Central memory CD8-positive, alpha-beta T cell (primary cell): ENCODE measurements around the gene ATG4C.
"Not testable (repeated sequence)": the region's sequence is repeated elsewhere in the genome, so short reads cannot be mapped to it uniquely, and the experiment has no call there.

Experiments used
- ATAC-seq: fragments of 150-1000 bp; cut with Tn5 transposase; replicated peaks from 2 replicates; pipeline ENCODE4 v1.10.0; 2022; ENCODE audit warnings: mild to moderate bottlenecking, moderate FRiP score, moderate number of reproducible peaks; ENCODE audit not compliant: poor library complexity, severe bottlenecking; ENCODE audit errors: extremely low read depth
- DNase-seq, 2 donors: peaks; one replicate each; pipeline ENCODE4 v3.0.0; 2021; ENCODE audit warnings: low spot score in 2 of 2
- H3K27ac Mint-ChIP-seq: one replicate; pipeline ENCODE4 v1.8.0; 2022; ENCODE audit warnings: low read depth, mild to moderate bottlenecking, moderate library complexity, mixed read lengths
- H3K27me3 Mint-ChIP-seq: one replicate; pipeline ENCODE4 v1.8.0; 2022; ENCODE audit warnings: mixed read lengths
- H3K36me3 Mint-ChIP-seq: one replicate; pipeline ENCODE4 v1.8.0; 2022; ENCODE audit warnings: mild to moderate bottlenecking, moderate library complexity, mixed read lengths; ENCODE audit not compliant: insufficient read depth
- H3K4me1 Mint-ChIP-seq: one replicate; pipeline ENCODE4 v1.8.0; 2022; ENCODE audit warnings: mixed read lengths
- H3K4me3 Mint-ChIP-seq: one replicate; pipeline ENCODE4 v1.8.0; 2022; ENCODE audit warnings: mild to moderate bottlenecking, moderate library complexity, mixed read lengths
- H3K9me3 Mint-ChIP-seq: one replicate; pipeline ENCODE4 v1.8.0; 2022; ENCODE audit warnings: mixed read lengths

ATG4C gene, protein sequence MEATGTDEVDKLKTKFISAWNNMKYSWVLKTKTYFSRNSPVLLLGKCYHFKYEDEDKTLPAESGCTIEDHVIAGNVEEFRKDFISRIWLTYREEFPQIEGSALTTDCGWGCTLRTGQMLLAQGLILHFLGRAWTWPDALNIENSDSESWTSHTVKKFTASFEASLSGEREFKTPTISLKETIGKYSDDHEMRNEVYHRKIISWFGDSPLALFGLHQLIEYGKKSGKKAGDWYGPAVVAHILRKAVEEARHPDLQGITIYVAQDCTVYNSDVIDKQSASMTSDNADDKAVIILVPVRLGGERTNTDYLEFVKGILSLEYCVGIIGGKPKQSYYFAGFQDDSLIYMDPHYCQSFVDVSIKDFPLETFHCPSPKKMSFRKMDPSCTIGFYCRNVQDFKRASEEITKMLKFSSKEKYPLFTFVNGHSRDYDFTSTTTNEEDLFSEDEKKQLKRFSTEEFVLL

GRCh38 chr1:62783736-62784508 is at the start of gene ATG4C:
ATG4C (plus strand) TSS chr1:62784132; CDS start chr1:62803787, 19,655 bp downstream.
- Mint-ChIP-seq H3K4me3 (no peak within 1 kb of the TSS), H3K27me3 (peaks cover 10% of the 10 kb centered on the region), H3K4me1 (peaks cover 10% of the 10 kb centered on the region), H3K36me3 (no peaks in the 10 kb centered on the region), H3K9me3 (no peaks in the 10 kb centered on the region), H3K27ac (no peak within 1 kb of the TSS)
- ATAC-seq, result peak; percentile 94
- peak; percentile 81 to 87 for DNase-seq

GRCh38 chr1:62735491-62736171 is 48.3 kb upstream of the ATG4C start:
- Mint-ChIP-seq H3K36me3 (peaks cover 2% of the 10 kb centered on the region), H3K27ac (no peak overlapping the region), H3K4me1 (peaks cover 3% of the 10 kb centered on the region), H3K27me3 (peaks cover 24% of the 10 kb centered on the region), H3K4me3 (no peak overlapping the region), H3K9me3 (no peaks in the 10 kb centered on the region)
- ATAC-seq (no peak), DNase-seq (no peak)

GRCh38 chr1:62740701-62741100 is 43.2 kb upstream of the ATG4C start:
- H3K4me3 Mint-ChIP-seq, H3K4me1 Mint-ChIP-seq, H3K9me3 Mint-ChIP-seq, DNase-seq, ATAC-seq, H3K36me3 Mint-ChIP-seq, H3K27ac Mint-ChIP-seq: not testable (repeated sequence)
- H3K27me3 Mint-ChIP-seq, result peaks cover 47% of the 10 kb centered on the region

GRCh38 chr1:62744611-62745577 is 39.0 kb upstream of the ATG4C start:
- Mint-ChIP-seq H3K4me1 (peaks cover 7% of the 10 kb centered on the region), H3K9me3 (no peaks in the 10 kb centered on the region), H3K27me3 (peaks cover 42% of the 10 kb centered on the region), H3K36me3 (peaks cover under 1% of the 10 kb centered on the region), H3K4me3 (no peak overlapping the region), H3K27ac (no peak overlapping the region)
- DNase-seq (no peak), ATAC-seq (no peak)

DNA sequence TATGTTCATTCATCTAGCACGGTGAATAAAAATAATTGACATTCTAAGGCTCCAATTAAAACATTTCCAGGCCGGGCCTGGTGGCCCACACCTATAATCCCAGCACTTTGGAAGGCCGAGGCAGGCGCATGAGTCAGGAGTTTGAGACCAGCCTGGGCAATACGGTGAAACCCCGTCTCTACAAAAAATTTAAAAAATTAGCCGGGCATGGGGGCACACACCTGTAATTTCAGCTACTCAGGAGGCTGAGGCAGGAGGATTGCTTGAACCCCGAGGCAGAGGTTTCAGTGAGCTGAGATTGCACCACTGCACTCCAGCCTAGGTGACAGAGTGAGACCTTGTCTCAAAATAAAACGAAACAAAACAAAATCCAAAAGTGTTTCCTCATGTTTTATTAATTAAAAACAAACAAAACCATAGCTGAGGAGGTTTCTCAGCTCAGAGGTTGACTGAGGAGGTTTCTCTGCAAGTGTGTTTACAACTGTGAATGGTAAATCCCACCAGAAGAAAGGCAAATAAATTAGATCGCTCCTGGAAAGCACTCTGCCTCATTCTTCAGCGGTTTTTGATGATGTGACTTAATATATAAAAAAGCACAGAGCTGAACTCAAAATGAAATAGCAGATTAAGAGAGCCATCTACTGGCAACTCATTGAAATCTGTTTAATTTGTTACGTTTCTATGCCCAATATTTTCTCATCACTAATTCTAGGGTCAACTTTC is 37.7 kb upstream of the ATG4C start:
- no peaks in the 10 kb centered on the region for H3K4me1 Mint-ChIP-seq
- no peaks in the 10 kb centered on the region for H3K36me3 Mint-ChIP-seq
- peaks cover 28% of the 10 kb centered on the region for H3K27me3 Mint-ChIP-seq
- H3K9me3 Mint-ChIP-seq, result no peaks in the 10 kb centered on the region
- H3K27ac Mint-ChIP-seq, result no peak overlapping the region
- no peak overlapping the region for H3K4me3 Mint-ChIP-seq
- DNase-seq (no peak), ATAC-seq (no peak)

DNA sequence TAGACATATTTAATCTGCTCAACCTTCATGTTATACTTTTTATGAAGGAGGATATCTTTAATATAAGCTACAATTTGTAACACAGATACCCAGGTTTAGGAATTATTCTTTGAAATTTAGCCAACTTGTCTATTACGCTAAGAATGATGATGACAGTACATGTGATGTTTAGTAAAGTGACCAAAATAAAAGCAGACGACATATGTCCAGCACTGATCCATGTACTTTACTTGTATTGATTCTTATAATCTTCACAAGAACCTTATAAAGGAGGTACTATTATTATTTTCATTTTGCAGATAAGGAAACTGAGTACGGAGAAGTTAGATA is 37.2 kb upstream of the ATG4C start:
- DNase-seq, result no peak
- ATAC-seq, result no peak
- H3K27ac Mint-ChIP-seq, result no peak overlapping the region
- no peak overlapping the region for H3K4me3 Mint-ChIP-seq
- no peaks in the 10 kb centered on the region for H3K9me3 Mint-ChIP-seq
- H3K4me1 Mint-ChIP-seq, result no peaks in the 10 kb centered on the region
- peaks cover 23% of the 10 kb centered on the region for H3K27me3 Mint-ChIP-seq
- no peaks in the 10 kb centered on the region for H3K36me3 Mint-ChIP-seq

DNA sequence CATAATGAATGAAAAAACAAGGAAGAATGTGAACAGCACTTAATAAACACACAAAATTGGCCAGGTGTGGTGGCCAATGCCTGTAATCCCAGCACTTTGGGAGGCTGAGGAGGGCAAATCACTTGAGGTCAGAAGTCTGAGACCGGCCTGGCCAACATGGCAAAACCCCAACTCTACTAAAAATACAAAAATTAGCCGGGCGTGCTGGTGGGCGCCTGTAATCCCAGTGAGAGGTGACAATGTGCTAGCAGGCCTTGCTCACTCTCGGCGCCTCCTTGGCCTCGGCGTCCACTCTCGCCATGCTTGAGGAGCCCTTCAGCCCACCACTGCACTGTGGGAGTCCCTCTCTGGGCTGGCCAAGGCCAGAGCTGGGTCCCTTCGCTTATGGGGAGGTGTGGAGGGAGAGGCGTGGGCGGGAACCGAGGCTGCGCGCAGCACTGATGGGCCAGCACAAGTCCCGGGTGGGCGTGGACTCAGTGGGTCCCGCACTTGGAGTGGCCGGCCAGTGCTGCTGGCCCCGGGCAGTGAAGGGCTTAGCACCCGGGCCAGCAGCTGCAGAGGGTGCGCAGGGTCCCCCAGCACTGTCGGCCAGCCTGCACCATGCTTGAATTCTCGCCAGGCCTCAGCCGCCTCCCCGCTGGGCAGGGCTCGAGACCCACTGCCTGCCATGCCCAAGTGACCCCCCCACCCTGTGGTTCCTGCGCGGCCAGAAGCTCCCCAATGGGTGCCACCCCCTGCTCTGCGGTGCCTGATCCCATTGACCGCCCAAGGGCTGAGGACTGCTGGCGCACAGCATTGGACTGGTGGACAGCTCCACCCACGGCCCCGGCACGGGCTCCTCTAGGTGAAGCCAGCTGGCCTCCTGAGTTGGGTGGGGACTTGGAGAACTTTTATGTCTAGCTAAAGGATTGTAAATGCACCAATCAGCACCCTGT is 30.6 kb upstream of the ATG4C start:
- Mint-ChIP-seq H3K4me3 (no peak overlapping the region), H3K36me3 (no peaks in the 10 kb centered on the region), H3K27ac (no peak overlapping the region), H3K4me1 (no peaks in the 10 kb centered on the region), H3K9me3 (no peaks in the 10 kb centered on the region), H3K27me3 (peaks cover 23% of the 10 kb centered on the region)
- ATAC-seq (no peak), DNase-seq (no peak)

- not testable (repeated sequence) for H3K4me1 Mint-ChIP-seq, H3K36me3 Mint-ChIP-seq, H3K9me3 Mint-ChIP-seq, DNase-seq, H3K27ac Mint-ChIP-seq, H3K4me3 Mint-ChIP-seq, ATAC-seq
- H3K27me3 Mint-ChIP-seq, result peaks cover 23% of the 10 kb centered on the region
Observed at GRCh38 chr1:62754938-62755337, 29.0 kb upstream of the ATG4C start.

- not testable (repeated sequence) for H3K27ac Mint-ChIP-seq, ATAC-seq, H3K9me3 Mint-ChIP-seq, H3K4me3 Mint-ChIP-seq, DNase-seq, H3K4me1 Mint-ChIP-seq, H3K36me3 Mint-ChIP-seq
- peaks cover 23% of the 10 kb centered on the region for H3K27me3 Mint-ChIP-seq
Observed at GRCh38 chr1:62756255-62756884, 27.6 kb upstream of the ATG4C start.

DNA sequence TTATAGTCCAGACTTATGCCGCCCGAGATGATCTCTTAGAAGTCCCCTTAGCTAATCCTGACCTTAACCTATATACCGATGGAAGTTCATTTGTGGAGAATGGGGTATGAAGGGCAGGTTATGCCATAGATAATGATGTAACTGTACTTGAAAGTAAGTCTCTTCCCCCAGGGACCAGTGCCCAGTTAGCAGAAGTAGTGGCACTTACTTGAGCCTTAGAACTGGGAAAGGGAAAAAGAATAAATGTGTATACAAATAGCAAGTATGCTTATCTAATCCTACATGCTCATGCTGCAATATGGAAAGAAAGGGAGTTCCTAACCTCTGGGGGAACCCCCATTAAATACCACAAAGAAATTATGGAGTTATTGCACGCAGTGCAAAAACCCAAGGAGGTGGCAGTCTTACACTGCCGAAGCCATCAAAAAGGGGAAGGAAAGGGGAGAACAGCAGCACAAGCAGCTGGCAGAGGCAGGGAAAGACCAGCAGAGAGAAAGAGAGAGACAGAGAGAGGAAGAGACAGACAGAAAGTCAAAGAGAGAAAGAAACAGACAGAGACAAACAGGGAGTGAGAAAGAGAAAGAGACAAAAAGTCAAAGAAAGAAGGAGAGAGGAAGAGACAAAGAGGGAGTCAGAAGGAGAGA is 24.6 kb upstream of the ATG4C start:
- ATAC-seq, H3K4me1 Mint-ChIP-seq, H3K4me3 Mint-ChIP-seq, H3K27ac Mint-ChIP-seq, H3K9me3 Mint-ChIP-seq, H3K36me3 Mint-ChIP-seq, DNase-seq: not testable (repeated sequence)
- H3K27me3 Mint-ChIP-seq, result peaks cover 33% of the 10 kb centered on the region
